Left renal pelvis (tissue), 4 donors: ENCODE data around the gene ST6GAL1. TPM values are rescaled to one million over a fixed set of nuclear protein-coding genes. Genes with fewer than 3 reads are reported as not detected.

Experiments
- DNase-seq, 4 donors: peaks; one replicate each; pipeline ENCODE4 v3.0.0-alpha.2; 2013; ENCODE audit warnings: low read depth in 4 of 4, low spot score in 3 of 4
- polyA plus RNA-seq, 4 donors: library from polyadenylated mRNA; unstranded; fragments of 120-200 nt; gene quantifications; one replicate each; pipeline ENCODE4 v1.2.1, GENCODE V29; 2013; ENCODE audit not compliant: insufficient read length in 4 of 4

The ST6GAL1 gene
- polyA plus RNA-seq, 4 donors: 28.3 to 96.4 (median 69.5) TPM

- no peak for DNase-seq
These were observed 14.2 kb upstream of the ST6GAL1 start for GRCh38 chr3:186915806-186916796.

- DNase-seq: no peak
These were observed 12.6 kb upstream of the ST6GAL1 start for GRCh38 chr3:186917512-186918312.

- DNase-seq: no peak
These were observed 10.0 kb upstream of the ST6GAL1 start for GRCh38 chr3:186920301-186920700.

GRCh38 chr3:186920796-186921195 is 9.5 kb upstream of the ST6GAL1 start:
- DNase-seq: no peak

GRCh38 chr3:186921578-186921977 is 8.7 kb upstream of the ST6GAL1 start:
- no peak for DNase-seq

GRCh38 chr3:186922224-186922623 is 8.1 kb upstream of the ST6GAL1 start:
- DNase-seq: no peak

- no peak for DNase-seq
These were observed 7.5 kb upstream of the ST6GAL1 start for GRCh38 chr3:186922790-186923189.

GRCh38 chr3:186923241-186923640 is 7.1 kb upstream of the ST6GAL1 start:
- no peak for DNase-seq

- DNase-seq: no peak
These were observed 4.5 kb upstream of the ST6GAL1 start for GRCh38 chr3:186925826-186926225.

GRCh38 chr3:186929186-186929585 is 1.1 kb upstream of the ST6GAL1 start:
- no peak for DNase-seq

- no peak for DNase-seq
These were observed 641 bp upstream of the ST6GAL1 start for GRCh38 chr3:186929685-186930084.

GRCh38 chr3:186930641-186931531 is 560 bp downstream of the ST6GAL1 start:
- DNase-seq: peak in 1 of 4 donors; percentile 62

- peak in 2 of 4 donors; percentile 51 to 59 for DNase-seq
These were observed 1.4 kb downstream of the ST6GAL1 start for GRCh38 chr3:186931532-186932280.

GRCh38 chr3:186932281-186933181 is 2.2 kb downstream of the ST6GAL1 start:
- no peak for DNase-seq

GRCh38 chr3:186933816-186934215 is 3.5 kb downstream of the ST6GAL1 start:
- DNase-seq: no peak

GRCh38 chr3:186935133-186935532 is 4.8 kb downstream of the ST6GAL1 start:
- no peak for DNase-seq

- no peak for DNase-seq
These were observed 6.9 kb downstream of the ST6GAL1 start for GRCh38 chr3:186937017-186937875.

GRCh38 chr3:186938716-186939115 is 8.4 kb downstream of the ST6GAL1 start:
- DNase-seq: no peak
